ENCODE results near the gene HDAC11. TPM values are rescaled to one million over a fixed set of nuclear protein-coding genes. Genes with fewer than 3 reads are reported as not detected.

HDAC11 gene
- total RNA-seq, 1 experiment from 2014 or later = 7.0 TPM

DNA sequence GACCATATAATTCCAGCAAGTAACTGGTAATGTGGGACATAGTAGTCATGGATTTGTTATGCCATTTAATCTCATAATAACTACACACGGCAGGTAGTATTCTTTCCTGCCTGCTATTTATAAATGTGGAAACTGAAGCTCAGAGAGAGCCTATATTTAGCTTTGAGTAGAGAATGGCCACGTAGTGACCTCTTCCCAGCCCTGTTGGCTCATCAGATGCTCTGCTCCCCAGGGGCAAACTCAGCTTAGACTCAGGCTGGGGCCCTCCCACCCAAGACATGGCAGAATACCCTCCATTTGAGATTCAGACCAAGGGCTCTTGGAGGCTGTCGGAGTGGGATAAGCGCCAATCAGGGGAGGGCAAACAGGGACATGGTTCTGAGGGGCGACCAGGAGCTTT lies 17.3 kb upstream of the HDAC11 start:
- H2BK20ac ChIP-seq (ENCODE audit: low read depth, low read length, poor library complexity, severe bottlenecking) = no peak overlapping the region
- H3T11ph ChIP-seq (ENCODE audit: low read length) = no peak overlapping the region
- no CpG with 5 or more reads among the region's 5 CpGs for WGBS (ENCODE audit: extremely low coverage, insufficient read length, low lambda C conversion rate)
- no peaks in the 10 kb centered on the region for H3K4me1 ChIP-seq (ENCODE audit: insufficient read depth, low read length)
- H4K8ac ChIP-seq (replicated peaks; ENCODE audit: insufficient read length, low read depth, low read length) = no peak overlapping the region
- no peak overlapping the region for H2BK5ac ChIP-seq (ENCODE audit: insufficient read length, low read length)
- no peak overlapping the region for H3K56ac ChIP-seq (ENCODE audit: insufficient read length, low read depth, low read length)
- no peak overlapping the region for H4K91ac ChIP-seq (ENCODE audit: insufficient read length, low read depth, low read length)
- no peak overlapping the region for H2AK5ac ChIP-seq (ENCODE audit: insufficient read length, low read length)
- no peak overlapping the region for H3K4me3 Mint-ChIP-seq
- H3K27ac ChIP-seq (ENCODE audit: insufficient read length, low read depth, low read length) = no peak overlapping the region
- H2BK120ac ChIP-seq (ENCODE audit: low read depth, low read length, poor library complexity, severe bottlenecking) = no peak overlapping the region
- no peak overlapping the region for H3K14ac ChIP-seq (ENCODE audit: insufficient read depth, low read length)
- peaks cover 47% of the 10 kb centered on the region for H3K27me3 Mint-ChIP-seq (ENCODE audit: low read depth)
- DNase-seq = no peak
- no peaks in the 10 kb centered on the region; the same call in 1 of the 2 replicates for H3K27me3 ChIP-seq (ENCODE audit: insufficient read depth, low read length)
- H3K36me3 Mint-ChIP-seq (ENCODE audit: insufficient read depth in 1 of 3, low read depth in 3 of 3) = no peaks in the 10 kb centered on the region
- no peak overlapping the region for H3K27ac Mint-ChIP-seq
- peaks cover 4 to 9% of the 10 kb centered on the region in 2 experiments for H3K4me1 Mint-ChIP-seq
- H3K9me3 Mint-ChIP-seq = no peaks in the 10 kb centered on the region; a peak in 1 of 5 replicates
- no peaks in the 10 kb centered on the region for H3K9me3 ChIP-seq (ENCODE audit: control insufficient read depth, low read depth, low read length)
- no peak overlapping the region for H3K9ac ChIP-seq (ENCODE audit: extremely low read depth, insufficient read length, low read length)
- H4K20me1 ChIP-seq (ENCODE audit: control insufficient read depth, insufficient read depth, insufficient read length) = no peaks in the 10 kb centered on the region
- no peak overlapping the region for H3K4ac ChIP-seq (ENCODE audit: low read depth, low read length)
- H3K23ac ChIP-seq (ENCODE audit: insufficient read length, low read depth, low read length) = no peak overlapping the region
- no peak overlapping the region for H4K5ac ChIP-seq (ENCODE audit: insufficient read length, low read depth, low read length)
- no peak overlapping the region for H3K4me2 ChIP-seq (ENCODE audit: insufficient read depth, insufficient read length, low read length)
- no peak overlapping the region for H2AFZ ChIP-seq (ENCODE audit: low read length)
- H3K79me2 ChIP-seq (ENCODE audit: insufficient read depth, low read length) = no peaks in the 10 kb centered on the region
- TF ChIP-seq, protein P1, sequence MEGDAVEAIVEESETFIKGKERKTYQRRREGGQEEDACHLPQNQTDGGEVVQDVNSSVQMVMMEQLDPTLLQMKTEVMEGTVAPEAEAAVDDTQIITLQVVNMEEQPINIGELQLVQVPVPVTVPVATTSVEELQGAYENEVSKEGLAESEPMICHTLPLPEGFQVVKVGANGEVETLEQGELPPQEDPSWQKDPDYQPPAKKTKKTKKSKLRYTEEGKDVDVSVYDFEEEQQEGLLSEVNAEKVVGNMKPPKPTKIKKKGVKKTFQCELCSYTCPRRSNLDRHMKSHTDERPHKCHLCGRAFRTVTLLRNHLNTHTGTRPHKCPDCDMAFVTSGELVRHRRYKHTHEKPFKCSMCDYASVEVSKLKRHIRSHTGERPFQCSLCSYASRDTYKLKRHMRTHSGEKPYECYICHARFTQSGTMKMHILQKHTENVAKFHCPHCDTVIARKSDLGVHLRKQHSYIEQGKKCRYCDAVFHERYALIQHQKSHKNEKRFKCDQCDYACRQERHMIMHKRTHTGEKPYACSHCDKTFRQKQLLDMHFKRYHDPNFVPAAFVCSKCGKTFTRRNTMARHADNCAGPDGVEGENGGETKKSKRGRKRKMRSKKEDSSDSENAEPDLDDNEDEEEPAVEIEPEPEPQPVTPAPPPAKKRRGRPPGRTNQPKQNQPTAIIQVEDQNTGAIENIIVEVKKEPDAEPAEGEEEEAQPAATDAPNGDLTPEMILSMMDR (conservative IDR thresholded peaks at IDR 0.05) = no peak
- H2BK12ac ChIP-seq (ENCODE audit: insufficient read length, low read depth, low read length) = no peak overlapping the region
- H3K79me1 ChIP-seq (ENCODE audit: insufficient read depth, low read depth, low read length, poor library complexity, severe bottlenecking) = no peaks in the 10 kb centered on the region
- H3K23me2 ChIP-seq (ENCODE audit: insufficient read length, low read depth, low read length, poor library complexity, severe bottlenecking) = no peaks in the 10 kb centered on the region
- no peak overlapping the region for H2BK15ac ChIP-seq (ENCODE audit: low read depth, low read length)
- no peak overlapping the region for H3K18ac ChIP-seq (ENCODE audit: insufficient read length, low read depth, low read length)

Data from H9 (cell line).